Skeletal muscle satellite cell (primary cell): ENCODE results near the gene OXCT2. TPM values are rescaled to one million over a fixed set of nuclear protein-coding genes. Genes with fewer than 3 reads are reported as not detected.

ENCODE experiments used
- H3K27me3 ChIP-seq: 2 replicates; pipeline ENCODE4 v1.7.0; 2013; ENCODE audit warnings: low read length; ENCODE audit not compliant: control insufficient read depth, insufficient read depth
- H3K36me3 ChIP-seq: 2 replicates; pipeline ENCODE4 v1.7.0; 2013; ENCODE audit warnings: mild to moderate bottlenecking, control low read depth, low read length; ENCODE audit not compliant: insufficient read depth
- H3K4me1 ChIP-seq: 2 replicates; pipeline ENCODE4 v1.7.0; 2013; ENCODE audit warnings: low read length; ENCODE audit not compliant: control insufficient read depth, insufficient read depth
- H3K4me2 ChIP-seq: 2 replicates; pipeline ENCODE4 v1.7.0; 2013; ENCODE audit warnings: mild to moderate bottlenecking, low read length
- H3K4me3 ChIP-seq: 2 replicates; pipeline ENCODE4 v1.7.0; 2013; ENCODE audit warnings: low read length
- H3K9ac ChIP-seq: 2 replicates; pipeline ENCODE4 v1.7.0; 2013; ENCODE audit warnings: mild to moderate bottlenecking, low read depth, low read length, moderate library complexity
- H3K9me3 ChIP-seq: replicated peaks from 2 replicates; pipeline ENCODE4 v1.7.0; 2013; ENCODE audit warnings: mild to moderate bottlenecking, control low read depth, low read length
- small RNA-seq: library from RNA; depleted of rRNA; stranded (forward); fragments of <200 nt; gene quantifications from one replicate; pipeline ENCODE3, GENCODE V24; 2012

The OXCT2 gene

GRCh38 chr1:39721664-39722063 is 49.5 kb downstream of the OXCT2 start:
- H3K27me3 ChIP-seq = peaks cover 71% of the 10 kb centered on the region
- H3K4me3 ChIP-seq = no peak overlapping the region
- H3K36me3 ChIP-seq = no peaks in the 10 kb centered on the region
- no peak overlapping the region for H3K9ac ChIP-seq
- no peak overlapping the region for H3K4me2 ChIP-seq
- no peaks in the 10 kb centered on the region for H3K4me1 ChIP-seq
- H3K9me3 ChIP-seq = no peaks in the 10 kb centered on the region

GRCh38 chr1:39720094-39720999 is 50.8 kb downstream of the OXCT2 start:
- Histone ChIP-seq H3K4me3 (no peak overlapping the region), H3K9me3 (no peaks in the 10 kb centered on the region), H3K27me3 (peaks cover 69% of the 10 kb centered on the region), H3K4me1 (no peaks in the 10 kb centered on the region), H3K4me2 (no peak overlapping the region), H3K36me3 (no peaks in the 10 kb centered on the region), H3K9ac (no peak overlapping the region)

Small RNAs within 50 kb of the gene (small RNA-seq; reads per million reads assigned to genes)
- gene AL033527.1 (not detected), gene RNU7-121P (not detected)
